ENCODE results near the gene GSC. TPM values are rescaled to one million over a fixed set of nuclear protein-coding genes. Genes with fewer than 3 reads are reported as not detected.

GSC gene
- total and polyA plus RNA-seq, 2 of the 4 experiments (the other 2 are of a cell fraction): not detected

- H2AFZ ChIP-seq (replicated peaks; ENCODE audit: low read length, poor library complexity): no peak overlapping the region
- H3K4me2 ChIP-seq (ENCODE audit: low read depth, low read length): no peak overlapping the region
- no peak overlapping the region for H2AK5ac ChIP-seq (ENCODE audit: low read depth, low read length)
- no peaks in the 10 kb centered on the region for H3K36me3 ChIP-seq (ENCODE audit: control insufficient read depth, insufficient read depth, low read length)
- H3K4ac ChIP-seq (ENCODE audit: low read depth, low read length): no peak overlapping the region
- no peak overlapping the region for H3K4me3 ChIP-seq (ENCODE audit: insufficient read depth, low read depth, low read length)
- H3K56ac ChIP-seq (ENCODE audit: extremely low read depth, insufficient read depth, low read length): no peak overlapping the region
- H3K14ac ChIP-seq (replicated peaks; ENCODE audit: low read depth, low read length): no peak overlapping the region
- WGBS, 2 experiments (ENCODE audit: extremely low coverage in 2 of 2, insufficient read length in 1 of 2): 10% methylated on average over 2 of the region's 36 CpGs; no CpG with 5 or more reads in 1 of the 2 experiments
- no TSS peak for BruUV-seq (replicated peaks)
- POLR2A ChIA-PET (ENCODE audit: unreplicated experiment): no interaction called here
- no peak overlapping the region for H2AK9ac ChIP-seq (replicated peaks; ENCODE audit: low read depth, low read length, poor library complexity)
- no peaks in the 10 kb centered on the region for H4K20me1 ChIP-seq (ENCODE audit: insufficient read depth, low read length)
- ATAC-seq (ENCODE audit: low read depth) (no peak), DNase-seq (no peak)
- H3K9me3 ChIP-seq (ENCODE audit: control insufficient read depth, insufficient read depth, low read length): peaks cover 11% of the 10 kb centered on the region
- H2BK15ac ChIP-seq (ENCODE audit: low read depth, low read length): no peak overlapping the region
- H2BK5ac ChIP-seq (ENCODE audit: low read depth, low read length, poor library complexity, severe bottlenecking): no peak overlapping the region
- H3K9me1 ChIP-seq (ENCODE audit: insufficient read depth, low read length): no peaks in the 10 kb centered on the region
- no peak overlapping the region for H3K27ac ChIP-seq (ENCODE audit: insufficient read depth, low read length)
- H4K91ac ChIP-seq (ENCODE audit: insufficient read depth, low read depth, low read length): no peak overlapping the region
- no peak overlapping the region for H3K9ac ChIP-seq (ENCODE audit: low read depth, low read length)
- H3K27me3 ChIP-seq (ENCODE audit: control insufficient read depth, insufficient read depth, low read length): peaks cover 62% of the 10 kb centered on the region
- intact Hi-C loops (cut with micrococcal nuclease): loop anchor here (5.0 kb wide), 1 partner anchor 324 kb away; no protein-coding TSS in a partner anchor
- no peaks in the 10 kb centered on the region for H3K4me1 ChIP-seq (ENCODE audit: control insufficient read depth, insufficient read depth, low read length)
- no peak overlapping the region for H3K23ac ChIP-seq (ENCODE audit: low read depth, low read length)
- no peak for TF ChIP-seq RFX5 (IDR thresholded peaks at IDR 0.05; ENCODE audit: low read depth, low read length)
- no peak for TF ChIP-seq FOS (IDR thresholded peaks at IDR 0.05; ENCODE audit: low read depth, low read length)
- no peak for TF ChIP-seq SMC3 (IDR thresholded peaks at IDR 0.05; ENCODE audit: low read depth, low read length)
- TF ChIP-seq POLR2A (IDR thresholded peaks at IDR 0.05; ENCODE audit: low read depth, low read length): no peak
- no peak for TF ChIP-seq ELK1 (IDR thresholded peaks at IDR 0.05; ENCODE audit: borderline replicate concordance, low read depth, low read length)
- no peak for TF ChIP-seq USF2 (IDR thresholded peaks at IDR 0.05; ENCODE audit: low read depth, low read length)
- TF ChIP-seq MAZ (IDR thresholded peaks at IDR 0.05; ENCODE audit: borderline replicate concordance, low read depth, low read length): no peak
- no peak for TF ChIP-seq RAD21 (IDR thresholded peaks at IDR 0.05; ENCODE audit: low read length)
- TF ChIP-seq CTCF (conservative IDR thresholded peaks at IDR 0.05; ENCODE audit: low read depth, low read length): no peak
- no peak for TF ChIP-seq BHLHE40 (IDR thresholded peaks at IDR 0.05; ENCODE audit: low read depth, low read length)
- TF ChIP-seq MXI1 (IDR thresholded peaks at IDR 0.05; ENCODE audit: borderline replicate concordance, low read depth, low read length): no peak
- TF ChIP-seq MAFK (IDR thresholded peaks at IDR 0.05; ENCODE audit: low read depth, low read length): no peak
- TF ChIP-seq CEBPB (IDR thresholded peaks at IDR 0.05; ENCODE audit: low read depth, low read length): no peak
- TF ChIP-seq CHD1 (IDR thresholded peaks at IDR 0.05; ENCODE audit: low read depth, low read length): no peak
- no peak for TF ChIP-seq NFE2L2 (IDR thresholded peaks at IDR 0.05; ENCODE audit: low read depth, low read length)
- TF ChIP-seq RCOR1 (IDR thresholded peaks at IDR 0.05; ENCODE audit: insufficient replicate concordance, low read length): no peak
- H4K5ac ChIP-seq (ENCODE audit: low read depth, low read length): no peak overlapping the region
- no peak overlapping the region for H4K8ac ChIP-seq (ENCODE audit: low read depth in 2 of 2, low read length in 2 of 2)
- no peak overlapping the region for H2BK120ac ChIP-seq (ENCODE audit: low read depth, low read length)
- no peak overlapping the region for H3K18ac ChIP-seq (ENCODE audit: low read depth, low read length)
- CTCF ChIA-PET: no interaction called here
- no peaks in the 10 kb centered on the region for H3K79me1 ChIP-seq (ENCODE audit: low read depth in 1 of 2, low read length in 2 of 2)
- dilution Hi-C loops (cut with HindIII; ENCODE audit: low sequenced_read_pairs, unreplicated experiment): no loop called here
- in situ Hi-C loops (cut with MboI; ENCODE audit: low sequenced_read_pairs): no loop called here
- no peak overlapping the region for H2BK20ac ChIP-seq (ENCODE audit: low read depth, low read length)
These were observed 3.9 kb upstream of the GSC start for GRCh38 chr14:94773655-94774343.

All from IMR-90 (cell line).